ENCODE measurements around the gene FAM114A1.
"Not testable (repeated sequence)": the region's sequence is repeated elsewhere in the genome, so short reads cannot be mapped to it uniquely, and the experiment has no call there.

FAM114A1 gene

DNA sequence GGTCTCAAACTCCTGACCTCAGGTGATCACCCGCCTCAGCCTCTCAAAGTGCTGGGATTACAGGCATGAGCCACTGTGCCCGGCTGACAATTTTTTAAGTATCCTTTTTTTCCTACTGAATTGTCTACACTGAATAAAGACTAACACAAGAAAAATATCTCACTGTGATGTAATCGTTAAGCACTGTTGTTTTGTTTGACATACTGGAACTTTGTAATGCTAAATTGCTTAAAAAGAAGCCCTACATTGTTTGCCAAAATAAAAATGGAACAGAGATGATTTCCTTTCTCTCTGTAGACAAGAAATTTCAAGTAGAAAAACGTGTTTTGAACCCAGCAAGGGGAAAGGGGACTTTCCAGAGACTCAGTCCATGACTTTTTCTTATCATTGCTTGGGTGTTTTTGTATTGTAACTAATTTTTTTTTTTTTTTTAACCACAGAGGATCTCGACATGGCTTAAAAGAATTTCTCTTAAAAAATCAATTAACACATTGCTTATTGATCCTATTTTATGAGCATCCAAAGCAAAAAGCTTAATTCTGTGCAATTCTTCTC is 89.7 kb downstream of the FAM114A1 start:
- TF ChIP-seq ZFX (IDR thresholded peaks at IDR 0.05), result no peak
- TF ChIP-seq, protein P1, sequence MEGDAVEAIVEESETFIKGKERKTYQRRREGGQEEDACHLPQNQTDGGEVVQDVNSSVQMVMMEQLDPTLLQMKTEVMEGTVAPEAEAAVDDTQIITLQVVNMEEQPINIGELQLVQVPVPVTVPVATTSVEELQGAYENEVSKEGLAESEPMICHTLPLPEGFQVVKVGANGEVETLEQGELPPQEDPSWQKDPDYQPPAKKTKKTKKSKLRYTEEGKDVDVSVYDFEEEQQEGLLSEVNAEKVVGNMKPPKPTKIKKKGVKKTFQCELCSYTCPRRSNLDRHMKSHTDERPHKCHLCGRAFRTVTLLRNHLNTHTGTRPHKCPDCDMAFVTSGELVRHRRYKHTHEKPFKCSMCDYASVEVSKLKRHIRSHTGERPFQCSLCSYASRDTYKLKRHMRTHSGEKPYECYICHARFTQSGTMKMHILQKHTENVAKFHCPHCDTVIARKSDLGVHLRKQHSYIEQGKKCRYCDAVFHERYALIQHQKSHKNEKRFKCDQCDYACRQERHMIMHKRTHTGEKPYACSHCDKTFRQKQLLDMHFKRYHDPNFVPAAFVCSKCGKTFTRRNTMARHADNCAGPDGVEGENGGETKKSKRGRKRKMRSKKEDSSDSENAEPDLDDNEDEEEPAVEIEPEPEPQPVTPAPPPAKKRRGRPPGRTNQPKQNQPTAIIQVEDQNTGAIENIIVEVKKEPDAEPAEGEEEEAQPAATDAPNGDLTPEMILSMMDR (conservative IDR thresholded peaks at IDR 0.05), result no peak
- H3K27ac ChIP-seq, result no peak overlapping the region

DNA sequence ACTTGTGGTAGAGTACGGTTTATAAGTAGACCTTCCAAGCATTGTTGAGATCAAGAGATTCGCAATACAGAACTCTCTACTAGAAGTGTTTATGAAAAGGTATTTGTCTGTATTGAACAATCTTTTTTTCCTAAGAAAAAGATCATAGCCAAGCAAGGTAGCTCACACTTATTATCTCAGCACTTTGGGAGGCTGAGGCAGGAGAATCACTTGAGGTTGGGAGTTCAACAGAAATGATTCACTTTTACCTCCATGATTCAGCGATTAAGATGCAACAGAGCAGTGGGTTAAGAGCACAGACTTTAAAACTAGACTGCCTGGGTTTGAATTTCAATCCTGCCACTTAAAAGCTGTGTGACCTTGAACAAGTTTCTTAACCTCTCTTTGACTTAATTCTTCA is 90.3 kb downstream of the FAM114A1 start:
- H3K27ac ChIP-seq, result no peak overlapping the region
- no peak for TF ChIP-seq ZFX (IDR thresholded peaks at IDR 0.05)
- TF ChIP-seq, protein P1 (conservative IDR thresholded peaks at IDR 0.05), result no peak

DNA sequence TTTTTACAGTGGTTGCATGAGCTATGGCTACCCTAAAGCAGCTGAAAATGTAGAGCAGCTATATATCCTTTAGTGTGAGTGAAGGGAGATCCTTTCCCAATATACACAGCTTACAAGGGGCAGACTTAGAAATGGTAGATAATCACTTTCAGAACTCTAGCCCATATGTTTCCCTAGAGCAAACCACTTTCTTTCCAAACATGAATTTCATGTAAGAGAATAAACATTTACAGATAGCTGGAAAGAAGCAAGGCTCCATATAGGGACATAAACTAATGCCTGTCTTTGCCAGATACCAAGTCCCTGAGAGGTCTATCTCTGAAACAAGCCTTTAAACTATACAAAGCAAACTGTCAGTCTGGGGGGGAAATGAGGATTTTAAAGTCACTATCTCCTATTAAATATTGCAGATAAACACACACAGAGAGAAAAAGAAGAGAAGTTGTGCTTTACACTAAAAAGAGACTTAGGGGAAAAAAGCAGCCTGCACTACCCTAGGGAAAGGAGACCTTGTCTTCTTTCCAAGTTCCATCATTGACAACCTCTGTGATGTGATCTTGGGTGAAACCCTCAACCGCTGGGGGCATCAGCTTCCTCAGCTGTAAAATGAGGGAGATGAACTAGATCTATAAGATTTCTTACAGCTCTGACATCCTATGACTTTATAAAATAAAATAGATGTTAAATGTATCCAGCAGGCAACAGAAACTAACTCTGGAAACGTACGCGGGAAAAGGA is 91.0 kb downstream of the FAM114A1 start:
- TF ChIP-seq, protein P1 (conservative IDR thresholded peaks at IDR 0.05), result no peak
- TF ChIP-seq ZFX (IDR thresholded peaks at IDR 0.05), result no peak
- no peak overlapping the region for H3K27ac ChIP-seq

DNA sequence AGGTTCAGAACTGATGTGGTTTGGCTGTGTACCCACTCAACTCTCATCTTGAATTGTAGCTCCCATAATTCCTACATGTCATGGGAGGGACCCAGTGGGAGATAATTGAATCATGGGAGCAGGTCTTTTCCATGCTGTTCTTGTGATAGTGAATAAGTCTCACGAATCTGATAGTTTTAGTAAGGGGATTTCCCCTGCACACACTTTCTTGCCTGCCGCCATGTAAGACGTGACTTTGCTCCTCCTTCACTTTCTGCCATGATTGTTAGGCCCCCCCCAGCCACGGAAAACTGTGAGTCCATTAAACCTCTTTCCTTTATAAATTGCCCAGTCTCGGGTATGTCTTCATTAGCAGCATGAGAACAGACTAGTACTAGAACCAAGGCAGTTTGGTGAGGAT is 91.6 kb downstream of the FAM114A1 start:
- not testable (repeated sequence) for H3K27ac ChIP-seq

DNA sequence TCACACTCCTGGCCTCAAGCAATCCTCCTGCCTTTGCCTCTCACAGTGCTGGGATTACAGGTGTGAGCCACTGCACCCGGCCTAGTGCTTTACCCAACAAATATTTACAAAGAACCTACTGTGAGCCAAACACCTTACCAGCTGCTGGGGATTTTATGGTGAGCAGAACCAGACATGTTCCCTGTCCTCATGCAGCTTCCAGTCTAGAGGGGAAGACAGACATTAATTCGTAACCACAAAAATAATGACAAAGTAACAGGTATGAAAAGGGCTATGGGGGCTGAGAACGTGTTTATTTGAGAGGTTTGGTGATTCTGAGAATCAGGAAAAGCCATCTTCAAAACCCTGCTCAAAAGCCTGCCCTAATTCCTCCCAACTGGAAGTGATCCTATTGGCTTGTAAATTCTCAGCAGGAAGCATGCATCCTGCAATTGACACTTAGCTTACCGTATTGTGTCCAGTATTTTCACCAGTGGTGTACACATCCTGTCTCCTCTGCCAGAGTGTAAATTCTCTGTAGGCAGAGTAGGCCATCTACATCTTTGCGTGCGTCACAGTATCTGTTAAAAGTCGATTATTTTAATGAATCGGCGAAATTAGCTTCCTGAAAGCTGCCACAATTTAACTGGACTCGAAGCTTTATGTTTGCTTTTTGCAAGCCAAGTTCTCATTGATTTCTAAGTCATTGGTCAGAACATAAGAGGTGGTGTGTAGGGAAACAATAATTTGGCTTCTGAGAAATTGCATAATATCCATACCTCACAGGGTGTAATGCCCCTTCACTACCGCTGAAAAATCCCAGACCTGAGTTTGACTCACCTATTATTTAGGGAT is 97.6 kb downstream of the FAM114A1 start:
- no peak for TF ChIP-seq ZFX (IDR thresholded peaks at IDR 0.05)
- TF ChIP-seq, protein P1 (conservative IDR thresholded peaks at IDR 0.05), result no peak
- no peak overlapping the region for H3K27ac ChIP-seq

DNA sequence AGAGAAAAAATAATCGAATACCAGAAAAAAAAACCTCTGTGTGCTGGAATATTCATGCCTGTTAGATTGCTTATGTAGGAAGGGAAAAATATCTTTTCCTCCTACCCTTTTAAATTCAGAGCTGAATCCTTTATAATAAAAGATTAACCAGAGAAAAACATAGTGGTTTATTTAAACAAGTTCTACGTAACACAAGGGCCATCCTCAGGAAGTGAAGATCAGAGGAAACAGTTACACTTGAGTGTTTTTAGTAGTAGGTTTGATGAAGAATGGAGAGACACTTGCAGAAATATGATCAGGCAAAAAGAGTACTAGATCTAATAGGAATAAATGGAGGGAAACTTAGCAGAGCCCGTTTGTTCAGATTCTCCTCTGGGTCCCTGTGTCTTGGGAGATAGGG is 98.3 kb downstream of the FAM114A1 start:
- no peak overlapping the region for H3K27ac ChIP-seq
- TF ChIP-seq, protein P1 (conservative IDR thresholded peaks at IDR 0.05), result no peak
- TF ChIP-seq ZFX (IDR thresholded peaks at IDR 0.05), result no peak

DNA sequence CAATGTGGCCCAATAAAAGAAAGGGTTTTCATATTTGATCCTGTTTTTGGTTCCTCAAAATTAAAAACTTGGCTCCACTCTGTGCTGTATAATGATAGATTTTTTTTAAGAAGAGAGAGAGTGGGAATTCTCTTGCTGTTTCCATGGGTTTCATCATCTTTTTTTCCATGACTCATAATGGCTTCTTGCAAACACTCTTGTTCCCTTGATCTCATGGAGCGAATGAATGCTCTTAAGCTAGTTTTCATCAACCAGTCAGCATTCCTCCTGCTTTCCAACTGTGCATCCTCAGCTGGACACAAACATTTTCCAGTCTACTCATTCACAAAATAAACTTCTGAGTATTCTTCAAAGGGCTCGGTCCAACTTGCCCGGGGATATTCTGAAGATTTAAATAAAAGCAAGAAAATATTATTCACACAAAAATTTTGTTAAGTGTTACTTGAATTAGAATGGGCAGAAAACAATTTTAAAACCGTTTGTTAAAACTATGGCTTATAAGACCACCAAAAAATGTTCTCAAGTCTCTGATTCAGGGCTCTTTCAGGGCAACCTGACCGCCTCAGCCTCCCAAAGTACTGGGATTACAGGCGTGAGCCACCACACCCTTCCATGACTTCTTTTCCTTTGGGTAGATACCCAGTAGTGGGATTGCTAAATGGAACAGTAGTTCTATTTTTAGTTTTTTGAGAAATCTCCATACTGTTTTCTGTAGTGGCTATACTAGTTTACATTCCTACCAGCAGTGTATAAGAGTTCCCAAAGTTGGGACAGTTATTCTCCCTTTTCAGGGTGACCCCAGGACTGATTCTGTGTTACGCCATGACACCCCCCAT is 99.9 kb downstream of the FAM114A1 start:
- no peak overlapping the region for H3K27ac ChIP-seq

More for the DNA sequence above, 99.9 kb downstream of the FAM114A1 start:
- TF ChIP-seq, protein P1 (conservative IDR thresholded peaks at IDR 0.05), result no peak
- no peak for TF ChIP-seq ZFX (IDR thresholded peaks at IDR 0.05)
